GM19324 (cell line): ENCODE data around the gene LCE2C.
"Not testable (repeated sequence)": the region's sequence is repeated elsewhere in the genome, so short reads cannot be mapped to it uniquely, and the experiment has no call there.

Experiments
- ATAC-seq: cut with Tn5 transposase; IDR thresholded peaks from one replicate; pipeline ENCODE4 v1.9.1; 2021; ENCODE audit warnings: mild to moderate bottlenecking, moderate library complexity; ENCODE audit not compliant: unreplicated experiment, low FRiP score

Gene LCE2C

DNA sequence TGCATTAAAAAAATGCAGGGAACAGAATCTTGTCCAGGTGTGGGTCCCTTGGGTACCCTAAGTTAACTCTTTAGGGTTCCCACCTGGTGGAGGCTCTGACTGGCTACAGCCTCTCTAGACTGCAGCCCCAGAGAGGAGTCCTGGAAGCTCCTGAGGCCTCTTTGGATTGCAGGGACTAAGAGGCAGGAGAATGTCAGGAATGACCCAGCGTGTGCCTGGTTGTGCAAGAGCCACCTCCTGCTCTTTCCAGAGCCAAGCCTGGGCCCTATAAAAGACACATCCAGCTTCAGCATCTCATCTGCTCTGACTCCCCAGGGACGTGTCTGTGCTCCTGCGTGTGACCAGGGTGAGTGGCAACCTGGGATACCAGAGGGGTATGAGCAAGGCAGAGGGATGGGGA lies at the start of gene LCE2C:
Gene LCE2C, plus strand, starts transcription at position 297 of the 400 bp plus-strand sequence. CDS start 737 bp downstream, outside the sequence.
- ATAC-seq, result not testable (repeated sequence)

- no peak for ATAC-seq
These were observed 48.3 kb upstream of the LCE2C start for GRCh38 chr1:152626744-152627143.

DNA sequence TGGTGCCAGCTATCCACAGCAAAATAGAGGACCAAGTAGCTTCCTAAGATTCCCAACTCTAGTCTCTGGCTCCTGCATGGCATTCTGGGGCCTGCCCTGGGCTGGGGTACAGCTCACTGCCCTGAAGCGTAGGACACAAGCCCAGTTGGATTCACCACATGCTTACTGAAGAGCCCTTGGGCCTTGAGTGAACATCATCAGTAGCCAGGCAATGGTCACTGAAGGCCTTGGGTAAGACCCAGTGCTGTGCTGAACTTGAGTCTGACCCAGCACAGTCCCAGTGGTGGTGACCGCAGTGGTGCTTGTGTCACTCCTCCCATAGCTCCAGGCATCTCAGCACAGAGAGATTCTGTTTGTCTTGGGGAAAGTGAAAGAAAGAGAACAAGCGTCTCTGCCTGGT lies 44.5 kb upstream of the LCE2C start:
- no peak for ATAC-seq

DNA sequence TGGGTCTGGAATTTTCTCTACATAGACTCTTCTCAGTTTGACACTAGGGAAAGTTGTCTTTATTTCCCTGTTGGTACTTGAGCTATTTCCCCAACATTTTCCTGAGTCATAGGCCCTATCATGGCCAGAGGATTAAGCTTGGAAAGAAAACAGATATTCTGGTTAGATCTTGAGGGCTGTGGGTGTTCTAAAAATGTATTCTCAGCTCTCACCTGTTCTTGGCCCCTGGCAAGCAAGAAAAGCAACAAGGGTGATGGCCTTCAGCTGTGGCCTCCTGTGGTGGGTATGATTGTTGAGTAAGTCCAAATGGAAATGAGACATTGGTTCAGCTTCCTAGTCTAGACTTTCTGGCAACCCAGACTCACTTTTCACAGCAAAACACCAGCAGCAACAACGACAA lies 34.7 kb upstream of the LCE2C start:
- ATAC-seq, result no peak

DNA sequence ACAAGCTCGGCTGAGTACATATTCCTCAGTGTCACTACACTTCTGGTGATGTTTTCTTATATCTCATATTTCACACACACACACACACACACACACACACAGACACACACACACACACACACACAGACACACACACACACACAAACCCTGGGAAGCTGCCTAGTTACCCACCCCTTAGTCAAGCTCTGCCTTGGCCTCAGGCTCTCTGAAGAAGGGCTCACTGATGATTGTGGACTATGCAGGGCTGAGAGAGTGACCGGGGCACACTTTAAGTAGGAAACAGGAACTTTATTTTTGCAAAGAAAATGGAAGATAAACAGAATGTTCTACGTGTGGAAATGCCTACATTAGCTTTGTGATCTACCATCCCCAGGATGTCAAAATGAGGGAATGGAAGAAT lies 31.1 kb upstream of the LCE2C start:
- ATAC-seq, result no peak

DNA sequence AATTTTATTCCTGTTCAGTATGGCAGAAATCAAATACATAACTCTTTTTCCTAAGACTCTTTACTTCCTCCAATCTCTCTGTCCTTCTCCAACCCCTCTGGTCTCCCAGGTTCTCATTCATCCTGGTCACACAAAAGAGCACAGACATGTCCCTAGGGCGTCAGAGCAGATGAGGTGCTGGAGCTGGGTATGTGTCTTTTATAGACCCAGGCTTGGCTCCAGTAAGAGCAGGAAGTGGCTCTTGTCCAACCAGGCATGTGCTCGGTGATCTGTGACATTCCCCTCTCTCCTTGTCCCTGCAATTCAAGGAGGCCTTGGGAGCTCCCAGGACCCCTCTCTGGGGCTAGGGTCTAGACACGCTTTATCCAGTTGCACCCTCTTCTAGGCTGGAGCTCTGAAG lies 29.9 kb upstream of the LCE2C start:
- ATAC-seq, result no peak

- ATAC-seq, result no peak
These were observed 28.4 kb upstream of the LCE2C start for GRCh38 chr1:152646656-152647055.

- no peak for ATAC-seq
These were observed 21.0 kb upstream of the LCE2C start for GRCh38 chr1:152654110-152654509.

DNA sequence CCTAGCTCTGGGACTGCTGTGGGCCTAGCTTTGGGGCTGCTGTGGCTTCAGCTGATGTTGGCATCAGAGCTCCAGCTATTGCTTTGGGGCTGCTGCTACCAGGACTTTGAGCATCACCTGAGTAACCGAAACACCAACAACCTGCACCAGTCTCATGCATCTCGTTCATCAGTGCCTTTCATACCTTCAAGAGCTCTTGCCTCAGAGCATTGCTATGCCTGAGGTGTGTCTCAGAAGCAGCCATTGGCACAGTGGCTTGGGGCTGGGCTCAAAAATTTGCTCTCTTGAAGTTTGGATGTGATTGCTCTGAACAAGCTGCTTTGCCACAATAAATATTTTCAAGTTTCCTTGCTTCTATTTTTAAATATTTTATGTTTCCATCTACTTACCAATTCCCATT lies 18.6 kb upstream of the LCE2C start:
- ATAC-seq, result no peak

DNA sequence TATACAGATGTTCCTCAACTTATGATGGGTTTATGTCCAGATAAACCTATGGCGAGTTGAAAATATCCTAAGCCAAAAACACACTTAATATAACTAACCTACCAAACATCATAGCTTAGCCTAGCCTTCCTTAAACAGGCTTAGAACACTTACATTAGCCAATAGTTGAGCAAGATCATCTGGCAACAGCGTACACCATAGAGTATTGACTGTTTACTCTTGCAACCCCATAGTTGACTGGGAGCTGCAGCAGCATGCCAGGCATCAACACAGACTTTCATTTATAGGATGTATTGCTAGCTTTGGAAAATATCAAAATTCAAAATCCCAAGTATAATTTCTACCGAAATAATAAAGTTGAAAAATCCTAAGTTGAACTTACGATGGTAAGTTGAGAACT lies 17.4 kb upstream of the LCE2C start:
- no peak for ATAC-seq

DNA sequence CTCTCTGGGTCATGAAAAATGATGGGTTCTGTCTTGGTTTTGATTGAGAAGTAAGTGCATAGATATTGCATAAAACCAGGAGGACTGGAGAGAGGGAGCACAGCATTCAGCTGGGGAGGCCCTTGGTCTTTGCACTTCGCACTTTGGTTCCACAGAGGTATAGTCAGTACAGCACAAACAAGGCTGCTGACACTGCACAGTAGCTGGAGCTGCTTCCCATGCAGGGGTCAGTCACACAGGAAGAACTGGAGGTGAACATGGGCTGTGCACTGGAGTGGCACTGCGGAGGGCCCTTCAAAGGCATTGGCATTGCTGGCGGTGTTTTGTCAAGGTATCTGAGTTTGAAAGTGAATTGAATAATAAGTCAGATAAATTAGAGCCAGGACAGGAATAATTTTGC lies 16.4 kb upstream of the LCE2C start:
- ATAC-seq, result no peak

DNA sequence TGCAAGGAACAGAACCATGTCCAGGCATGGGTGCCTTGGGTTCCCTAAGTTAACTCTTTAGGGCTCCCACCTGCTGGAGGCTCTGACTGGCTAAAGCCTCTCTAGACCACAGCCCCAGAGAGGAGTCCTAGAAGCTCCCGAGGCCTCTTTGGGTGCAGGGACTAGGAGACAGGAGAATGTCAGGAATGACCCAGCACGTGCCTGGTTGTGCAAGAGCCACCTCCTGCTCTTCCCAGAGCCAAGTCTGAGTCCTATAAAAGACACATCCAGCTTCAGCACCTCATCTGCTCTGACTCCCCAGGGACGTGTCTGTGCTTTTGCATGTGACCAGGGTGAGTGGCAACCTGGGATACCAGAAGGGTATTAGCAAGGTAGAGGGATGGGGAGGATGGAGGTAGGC lies 12.0 kb upstream of the LCE2C start, which contains the start of gene LCE2D:
Gene LCE2D, plus strand, starts transcription at position 283 of the 400 bp plus-strand sequence. CDS start 726 bp downstream, outside the sequence.
- ATAC-seq, result no peak

GRCh38 chr1:152666171-152666570 lies 8.9 kb upstream of the LCE2C start:
- ATAC-seq, result not testable (repeated sequence)

- ATAC-seq, result no peak
These were observed 7.4 kb upstream of the LCE2C start for GRCh38 chr1:152667648-152668047.

DNA sequence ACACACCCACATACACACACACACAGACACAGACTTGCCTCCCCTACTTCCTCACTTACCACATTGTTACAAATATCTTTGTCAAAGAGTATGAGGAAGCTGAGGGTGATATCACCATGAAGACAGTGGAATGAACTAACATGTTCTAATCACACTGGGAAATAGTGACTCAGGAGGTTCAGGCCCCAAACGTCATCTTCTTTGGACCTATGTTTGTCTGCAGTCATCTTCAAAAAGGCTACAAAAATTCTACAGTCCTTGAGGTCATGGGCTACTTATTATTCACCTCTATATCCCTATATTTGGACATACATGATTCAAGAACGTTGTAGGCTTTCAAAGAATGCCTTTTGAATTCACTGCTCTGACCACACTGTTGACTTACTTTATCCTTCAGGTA lies 2.1 kb upstream of the LCE2C start:
- no peak for ATAC-seq

- ATAC-seq, result no peak
These were observed 4.4 kb downstream of the LCE2C start for GRCh38 chr1:152679459-152679858.

DNA sequence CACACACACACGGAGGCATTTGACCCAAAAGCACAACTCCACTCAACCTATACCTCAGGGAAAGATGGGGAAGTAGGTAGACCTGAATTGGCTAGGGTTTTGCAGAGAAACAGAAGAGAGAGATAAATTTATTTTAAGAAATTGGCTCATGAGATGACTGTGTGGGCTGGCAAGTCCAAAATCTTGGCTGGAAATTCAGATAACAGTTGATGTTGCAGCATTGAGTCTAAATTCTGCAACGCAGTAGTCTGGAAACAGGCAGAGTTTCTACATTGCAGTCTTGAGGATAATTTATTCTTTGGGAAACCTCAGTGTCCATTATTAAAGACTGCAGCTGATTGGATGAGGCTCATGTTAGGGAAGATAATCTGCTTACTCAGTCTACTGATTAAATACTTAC lies 6.5 kb downstream of the LCE2C start:
- no peak for ATAC-seq

DNA sequence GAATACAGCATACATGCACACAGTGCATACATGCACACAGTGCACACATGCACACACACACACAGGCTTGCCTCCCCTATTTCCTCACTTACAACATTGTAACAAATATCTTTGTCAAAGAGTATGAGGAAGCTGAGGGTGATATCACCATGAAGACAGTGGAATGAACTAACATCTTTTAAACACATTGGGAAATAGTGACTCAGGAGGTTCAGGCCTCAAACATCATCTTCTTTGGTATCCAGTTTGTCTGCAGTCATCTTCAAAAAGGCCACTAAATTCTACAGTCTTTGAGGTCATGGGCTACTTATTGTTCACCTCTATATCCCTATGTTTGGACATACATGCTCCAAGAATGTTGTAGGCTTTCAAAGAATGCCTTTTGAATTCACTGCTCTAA lies 8.8 kb downstream of the LCE2C start:
- no peak for ATAC-seq

DNA sequence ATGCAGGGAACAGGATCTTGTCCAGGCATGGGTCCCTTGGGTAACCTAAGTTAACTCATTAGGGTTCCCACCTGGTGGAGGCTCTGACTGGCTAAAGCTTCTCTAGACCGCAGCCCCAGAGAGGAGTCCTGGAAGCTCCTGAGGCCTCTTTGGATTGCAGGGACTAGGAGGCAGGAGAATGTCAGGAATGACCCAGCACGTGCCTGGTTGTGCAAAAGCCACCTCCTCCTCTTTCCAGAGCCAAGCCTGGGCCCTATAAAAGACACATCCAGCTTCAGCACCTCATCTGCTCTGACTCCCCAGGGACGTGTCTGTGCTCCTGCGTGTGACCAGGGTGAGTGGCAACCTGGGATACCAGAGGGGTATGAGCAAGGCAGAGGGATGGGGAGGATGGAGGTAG lies 10.7 kb downstream of the LCE2C start, which contains the start of gene LCE2B:
Gene LCE2B, plus strand, starts transcription at position 301 of the 400 bp plus-strand sequence. CDS start 721 bp downstream, outside the sequence.
- not testable (repeated sequence) for ATAC-seq

DNA sequence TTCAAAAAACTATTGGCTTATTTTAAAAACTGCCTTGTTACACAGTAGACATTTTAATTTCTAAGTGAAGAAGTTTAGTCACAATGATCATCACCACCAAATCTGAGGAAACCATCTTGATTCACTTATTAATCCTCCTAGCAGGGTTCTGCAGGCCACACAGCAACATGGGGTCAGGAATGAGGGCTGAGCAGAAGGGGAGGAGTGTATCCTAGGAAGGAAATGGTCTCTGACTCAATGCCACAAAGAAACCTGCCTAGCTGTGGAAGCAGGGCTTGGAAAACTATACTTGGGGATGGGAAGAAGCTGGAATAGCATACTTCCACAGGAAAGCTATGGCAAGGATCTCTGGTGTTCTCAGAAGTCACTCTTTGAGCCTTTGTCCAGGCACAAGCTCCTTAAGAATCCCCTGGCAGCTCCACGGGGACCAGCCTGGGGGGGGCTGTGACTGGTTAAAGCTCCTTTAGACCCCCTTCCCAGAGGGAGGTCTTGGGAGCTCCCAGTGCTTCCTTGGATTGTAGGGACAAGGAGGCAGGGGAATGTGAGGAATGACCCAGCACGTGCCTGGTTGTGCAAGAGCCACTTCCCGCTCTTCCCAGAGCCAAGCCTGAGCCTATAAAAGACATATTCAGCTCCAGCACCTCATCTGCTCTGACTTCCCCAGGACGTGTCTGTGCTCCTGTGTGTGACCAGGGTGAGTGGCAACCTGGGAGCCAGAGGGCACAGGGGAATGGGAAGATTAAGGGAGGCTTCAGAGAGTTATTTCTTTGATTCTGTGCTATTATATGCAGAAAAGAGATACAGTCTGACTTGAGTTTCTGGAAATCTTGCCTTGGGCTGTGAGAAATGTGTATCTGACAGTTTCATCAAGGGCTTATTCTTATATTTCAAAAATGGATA lies 22.9 kb downstream of the LCE2C start, which contains the start of gene LCE2A:
Gene LCE2A, plus strand, starts transcription at position 645 of the 900 bp plus-strand sequence. CDS start 557 bp downstream, outside the sequence.
- ATAC-seq, result no peak

DNA sequence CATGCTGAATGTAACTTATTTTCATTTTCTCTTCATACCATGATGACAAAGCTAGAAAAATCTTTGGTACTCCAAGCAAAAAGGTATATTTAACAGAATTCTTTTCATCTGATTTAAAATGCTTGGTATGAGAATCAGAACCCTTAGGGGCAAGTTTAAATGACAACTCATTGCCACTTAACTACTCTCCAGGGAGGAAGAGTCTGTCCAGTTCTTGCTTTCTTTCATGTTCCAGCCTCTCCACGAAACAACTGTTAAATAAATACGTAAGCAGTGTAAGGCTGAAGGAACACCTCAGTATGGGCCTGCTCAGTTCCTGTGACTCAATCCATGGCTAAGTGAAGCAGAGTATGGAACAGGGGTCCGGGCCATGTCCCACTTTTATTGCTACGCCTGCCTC lies 24.7 kb downstream of the LCE2C start:
- no peak for ATAC-seq

DNA sequence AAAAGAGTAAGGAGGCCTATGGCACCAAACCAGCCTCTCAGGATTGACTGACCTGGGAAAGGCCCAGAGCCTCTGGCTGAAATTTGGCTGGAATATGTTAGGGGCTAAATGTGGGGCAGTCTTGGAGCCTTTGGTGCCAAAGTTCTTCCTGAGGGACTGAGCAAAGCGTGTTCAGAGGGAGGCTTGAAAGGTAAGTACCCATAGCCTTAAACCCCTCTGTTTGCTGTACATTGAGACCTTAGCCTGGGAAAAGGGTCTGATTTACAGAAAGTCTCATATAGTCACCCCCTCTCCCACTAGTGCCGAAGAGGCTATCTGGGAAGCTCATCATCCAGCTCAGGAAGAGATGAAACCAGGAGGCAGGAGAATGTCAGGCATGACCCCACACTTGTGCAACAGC lies 32.8 kb downstream of the LCE2C start, which contains the start of gene LCE4A:
Gene LCE4A, plus strand, starts transcription at position 301 of the 400 bp plus-strand sequence. CDS start 916 bp downstream, outside the sequence.
- ATAC-seq, result no peak
